ENCODE measurements around the gene CAMTA1.
"Not testable (repeated sequence)": the region's sequence is repeated elsewhere in the genome, so short reads cannot be mapped to it uniquely, and the experiment has no call there.

Gene CAMTA1

GRCh38 chr1:7404046-7404742, 618.9 kb downstream of the CAMTA1 start:
- DNase-seq = no peak

GRCh38 chr1:7405844-7406500, 620.7 kb downstream of the CAMTA1 start:
- no peak for DNase-seq

GRCh38 chr1:7406641-7407543, 621.6 kb downstream of the CAMTA1 start:
- DNase-seq = no peak

- DNase-seq = no peak
Measured at GRCh38 chr1:7407544-7407895, 622.3 kb downstream of the CAMTA1 start.

GRCh38 chr1:7407980-7408770, 622.9 kb downstream of the CAMTA1 start:
- DNase-seq = no peak

- no peak for DNase-seq
Measured at GRCh38 chr1:7408771-7409150, 623.5 kb downstream of the CAMTA1 start.

GRCh38 chr1:7409278-7409677, 624.0 kb downstream of the CAMTA1 start:
- DNase-seq = no peak

- no peak for DNase-seq
Measured at GRCh38 chr1:7410156-7410555, 624.9 kb downstream of the CAMTA1 start.

GRCh38 chr1:7417618-7418017, 632.4 kb downstream of the CAMTA1 start:
- DNase-seq = not testable (repeated sequence)

GRCh38 chr1:7418442-7419080, 633.3 kb downstream of the CAMTA1 start:
- DNase-seq = no peak

GRCh38 chr1:7420098-7420445, 634.8 kb downstream of the CAMTA1 start:
- DNase-seq = no peak

- DNase-seq = no peak
Measured at GRCh38 chr1:7420470-7421100, 635.3 kb downstream of the CAMTA1 start.

- DNase-seq = no peak
Measured at GRCh38 chr1:7421471-7422075, 636.3 kb downstream of the CAMTA1 start.

GRCh38 chr1:7422081-7422480, 636.8 kb downstream of the CAMTA1 start:
- DNase-seq = no peak

GRCh38 chr1:7422561-7422960, 637.3 kb downstream of the CAMTA1 start:
- DNase-seq = no peak

GRCh38 chr1:7422966-7423365, 637.7 kb downstream of the CAMTA1 start:
- DNase-seq = no peak

- DNase-seq = no peak
Measured at GRCh38 chr1:7424352-7424890, 639.2 kb downstream of the CAMTA1 start.

GRCh38 chr1:7425229-7425628, 640.0 kb downstream of the CAMTA1 start:
- no peak for DNase-seq

GRCh38 chr1:7425771-7426170, 640.5 kb downstream of the CAMTA1 start:
- no peak for DNase-seq

GRCh38 chr1:7426780-7427604, 641.7 kb downstream of the CAMTA1 start:
- no peak for DNase-seq

All from NCI-H1105 (cell line).